Osteoblast (primary cell): ENCODE data around the gene B9D2. TPM values are rescaled to one million over a fixed set of nuclear protein-coding genes. Genes with fewer than 3 reads are reported as not detected.

Source experiments
- DNase-seq: peaks from one replicate; pipeline ENCODE4 v3.0.0; 2011; ENCODE audit warnings: low spot score, mixed read lengths; ENCODE audit not compliant: insufficient read length; ENCODE audit errors: missing footprints
- H2AFZ ChIP-seq: 2 replicates; pipeline ENCODE4 v1.6.0; 2011; ENCODE audit warnings: mild to moderate bottlenecking, low read length
- H3K27ac ChIP-seq: 2 replicates; pipeline ENCODE4 v1.5.1; 2011; ENCODE audit warnings: mild to moderate bottlenecking, low read depth, low read length, moderate library complexity
- H3K27me3 ChIP-seq: 2 replicates; pipeline ENCODE4 v1.6.0; 2012; ENCODE audit warnings: mild to moderate bottlenecking, control low read depth, inconsistent platforms, low read length, moderate library complexity; ENCODE audit not compliant: insufficient read depth
- H3K36me3 ChIP-seq: 2 replicates; pipeline ENCODE4 v1.5.1; 2011; ENCODE audit warnings: mild to moderate bottlenecking, low read length, control low read depth, moderate library complexity; ENCODE audit not compliant: insufficient read depth
- H3K4me1 ChIP-seq: 2 replicates; pipeline ENCODE4 v1.5.1; 2011; ENCODE audit warnings: mild to moderate bottlenecking, low read length, control low read depth, moderate library complexity; ENCODE audit not compliant: insufficient read depth
- H3K4me2 ChIP-seq: 2 replicates; pipeline ENCODE4 v1.6.0; 2011; ENCODE audit warnings: mild to moderate bottlenecking, low read length; ENCODE audit not compliant: insufficient read depth
- H3K4me3 ChIP-seq: fragments of 200-600 bp; sonication (generic); 3 replicates; pipeline ENCODE4 v1.5.1; 2012; ENCODE audit warnings: mild to moderate bottlenecking, low read length, inconsistent platforms; ENCODE audit not compliant: insufficient read depth
- H3K79me2 ChIP-seq: 2 replicates; pipeline ENCODE4 v1.6.0; 2012; ENCODE audit warnings: mild to moderate bottlenecking, low read length, control low read depth, inconsistent platforms; ENCODE audit not compliant: insufficient read depth
- H3K9me3 ChIP-seq: 2 replicates; pipeline ENCODE4 v1.5.1; 2011; ENCODE audit warnings: low read depth, low read length, control low read depth
- H4K20me1 ChIP-seq: 2 replicates; pipeline ENCODE4 v1.6.0; 2012; ENCODE audit warnings: mild to moderate bottlenecking, low read length, control low read depth; ENCODE audit not compliant: insufficient read depth
- total RNA-seq: library from RNA; depleted of rRNA; stranded (reverse); fragments of >200 nt; gene quantifications from 2 replicates; pipeline ENCODE4 v1.2.3, GENCODE V29; 2012
- TF ChIP-seq, protein P1 (sequence below): IDR thresholded peaks from 2 replicates; pipeline ENCODE4 v1.5.1; 2011; ENCODE audit warnings: mild to moderate bottlenecking, low read depth, low read length, moderate library complexity; ENCODE audit errors: extremely low read depth

B9D2 gene
- total RNA-seq, 1 donor, result 6.5 TPM

DNA sequence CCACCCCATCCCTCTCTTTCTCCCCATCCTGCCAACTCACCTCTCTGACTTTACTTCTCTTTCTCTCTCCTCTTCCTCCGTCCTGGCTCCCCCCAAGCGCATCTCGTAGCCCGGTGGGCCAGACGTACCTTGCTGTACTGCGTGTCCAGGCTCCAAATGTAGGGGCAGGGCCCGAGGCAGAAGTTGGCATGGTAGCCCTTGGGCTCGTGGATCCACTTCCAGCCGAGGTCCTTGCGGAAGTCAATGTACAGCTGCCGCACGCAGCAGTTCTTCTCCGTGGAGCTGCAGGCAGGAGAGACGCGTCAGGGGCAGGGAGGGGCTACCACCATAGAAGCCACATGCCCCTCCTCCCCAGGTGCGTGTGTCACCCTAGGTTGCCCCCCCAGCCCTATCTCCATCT, 31.9 kb downstream of the B9D2 start:
- Histone ChIP-seq H3K79me2 (peaks cover 12% of the 10 kb centered on the region), H3K4me3 (no peak overlapping the region), H3K36me3 (peaks cover 41% of the 10 kb centered on the region), H2AFZ (no peak overlapping the region), H3K4me1 (peaks cover 21% of the 10 kb centered on the region), H3K27ac (no peak overlapping the region), H3K27me3 (no peaks in the 10 kb centered on the region), H3K9me3 (no peaks in the 10 kb centered on the region), H4K20me1 (no peaks in the 10 kb centered on the region), H3K4me2 (no peak overlapping the region)
- TF ChIP-seq, protein P1, sequence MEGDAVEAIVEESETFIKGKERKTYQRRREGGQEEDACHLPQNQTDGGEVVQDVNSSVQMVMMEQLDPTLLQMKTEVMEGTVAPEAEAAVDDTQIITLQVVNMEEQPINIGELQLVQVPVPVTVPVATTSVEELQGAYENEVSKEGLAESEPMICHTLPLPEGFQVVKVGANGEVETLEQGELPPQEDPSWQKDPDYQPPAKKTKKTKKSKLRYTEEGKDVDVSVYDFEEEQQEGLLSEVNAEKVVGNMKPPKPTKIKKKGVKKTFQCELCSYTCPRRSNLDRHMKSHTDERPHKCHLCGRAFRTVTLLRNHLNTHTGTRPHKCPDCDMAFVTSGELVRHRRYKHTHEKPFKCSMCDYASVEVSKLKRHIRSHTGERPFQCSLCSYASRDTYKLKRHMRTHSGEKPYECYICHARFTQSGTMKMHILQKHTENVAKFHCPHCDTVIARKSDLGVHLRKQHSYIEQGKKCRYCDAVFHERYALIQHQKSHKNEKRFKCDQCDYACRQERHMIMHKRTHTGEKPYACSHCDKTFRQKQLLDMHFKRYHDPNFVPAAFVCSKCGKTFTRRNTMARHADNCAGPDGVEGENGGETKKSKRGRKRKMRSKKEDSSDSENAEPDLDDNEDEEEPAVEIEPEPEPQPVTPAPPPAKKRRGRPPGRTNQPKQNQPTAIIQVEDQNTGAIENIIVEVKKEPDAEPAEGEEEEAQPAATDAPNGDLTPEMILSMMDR, result no peak
- DNase-seq, result peak; percentile 52

DNA sequence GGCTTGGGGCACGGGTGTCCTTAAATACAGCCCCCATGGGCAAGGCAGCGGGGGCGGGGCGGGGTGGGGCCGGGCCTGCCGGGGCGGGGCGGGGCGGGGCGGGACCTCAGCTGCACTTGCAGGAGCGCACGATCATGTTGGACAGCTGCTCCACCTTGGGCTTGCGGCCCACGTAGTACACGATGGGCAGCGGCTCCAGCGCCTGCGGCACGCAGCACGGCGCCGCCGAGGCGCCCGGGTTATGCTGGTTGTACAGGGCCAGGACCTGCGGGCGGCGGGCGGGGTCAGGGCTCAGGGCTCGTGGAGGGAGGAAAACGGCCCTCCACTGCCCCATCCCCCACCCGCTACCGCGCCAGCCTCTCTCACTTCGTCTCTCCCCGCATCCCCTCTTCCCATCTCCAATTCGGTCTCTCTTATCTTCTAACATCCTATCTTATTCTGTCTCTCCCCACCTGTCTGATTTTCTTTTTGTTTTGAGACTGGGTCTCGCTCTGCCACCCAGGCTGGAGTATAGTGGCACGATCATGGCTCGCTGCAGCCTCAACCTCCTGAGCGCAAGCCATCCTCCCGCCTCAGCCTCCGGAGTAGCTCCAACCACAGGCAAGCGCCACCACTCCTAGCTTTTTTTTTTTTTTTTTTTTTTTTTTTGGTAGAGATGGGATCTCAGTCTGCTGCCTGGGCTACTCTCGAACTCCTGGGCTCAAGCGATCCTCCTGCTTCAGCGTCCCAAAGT, 32.8 kb downstream of the B9D2 start:
- no peak overlapping the region for H2AFZ ChIP-seq
- H3K4me2 ChIP-seq, result no peak overlapping the region
- no peaks in the 10 kb centered on the region for H3K9me3 ChIP-seq
- H3K4me1 ChIP-seq, result peaks cover 30% of the 10 kb centered on the region
- H3K79me2 ChIP-seq, result peaks cover 13% of the 10 kb centered on the region
- H4K20me1 ChIP-seq, result no peaks in the 10 kb centered on the region
- peak; percentile 37 for DNase-seq
- H3K27me3 ChIP-seq, result no peaks in the 10 kb centered on the region
- no peak overlapping the region for H3K27ac ChIP-seq
- TF ChIP-seq, protein P1, result no peak
- peaks cover 33% of the 10 kb centered on the region for H3K36me3 ChIP-seq
- no peak overlapping the region for H3K4me3 ChIP-seq

DNA sequence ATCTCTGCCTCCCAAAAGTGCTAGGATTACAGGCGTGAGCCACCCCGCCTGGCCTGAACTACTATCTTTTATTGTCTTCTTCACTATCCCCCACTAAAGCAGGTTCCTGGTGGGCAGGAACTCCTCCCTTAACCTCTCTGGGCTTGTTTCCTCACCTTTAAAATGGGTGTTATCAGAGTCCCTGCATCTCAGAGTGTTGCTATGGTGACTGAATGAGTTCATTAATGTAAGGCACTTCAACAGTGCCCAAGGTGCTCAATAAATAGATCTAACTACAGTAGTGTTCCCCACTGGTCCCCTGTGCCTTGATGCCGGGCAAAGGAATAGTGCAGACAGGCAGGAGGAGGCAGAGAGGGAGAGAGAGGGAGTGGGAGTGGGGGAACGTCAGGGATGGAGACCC, 33.5 kb downstream of the B9D2 start:
- Histone ChIP-seq H4K20me1 (no peaks in the 10 kb centered on the region), H3K4me1 (peaks cover 36% of the 10 kb centered on the region), H3K4me3 (no peak overlapping the region), H3K4me2 (no peak overlapping the region), H2AFZ (no peak overlapping the region), H3K9me3 (no peaks in the 10 kb centered on the region), H3K79me2 (peaks cover 14% of the 10 kb centered on the region), H3K27me3 (no peaks in the 10 kb centered on the region), H3K27ac (no peak overlapping the region), H3K36me3 (peaks cover 33% of the 10 kb centered on the region)
- DNase-seq, result peak; percentile 72
- TF ChIP-seq, protein P1, result no peak

DNA sequence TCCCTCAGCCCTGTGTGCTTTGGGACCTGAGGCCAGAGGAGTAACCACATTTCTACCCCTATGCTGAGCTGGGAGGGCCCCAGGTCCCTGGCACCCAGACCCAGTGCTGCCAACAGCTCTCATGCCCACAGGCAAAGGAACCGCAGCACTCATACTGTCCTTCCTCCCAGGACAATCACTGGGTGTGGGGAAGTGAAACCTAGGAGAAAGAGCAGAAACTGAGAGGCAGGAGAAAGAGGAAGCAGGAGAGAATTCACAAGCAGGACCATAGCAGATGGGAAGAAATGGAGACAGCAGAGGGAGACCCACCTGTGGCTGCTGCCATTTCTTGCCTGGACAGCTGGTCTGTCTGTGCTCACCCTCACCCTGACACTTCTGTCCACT, 35.1 kb downstream of the B9D2 start:
- H2AFZ ChIP-seq, result no peak overlapping the region
- no peak overlapping the region for H3K4me3 ChIP-seq
- peaks cover 53% of the 10 kb centered on the region for H3K4me1 ChIP-seq
- H4K20me1 ChIP-seq, result no peaks in the 10 kb centered on the region
- H3K79me2 ChIP-seq, result peaks cover 12% of the 10 kb centered on the region
- no peaks in the 10 kb centered on the region for H3K9me3 ChIP-seq
- DNase-seq, result no peak
- no peaks in the 10 kb centered on the region for H3K27me3 ChIP-seq
- H3K27ac ChIP-seq, result peak overlapping the region; percentile 100
- H3K4me2 ChIP-seq, result peak overlapping the region; percentile 76
- H3K36me3 ChIP-seq, result peaks cover 26% of the 10 kb centered on the region
- TF ChIP-seq, protein P1, result no peak
